ENCODE data around the gene FAM163A. TPM values are rescaled to one million over a fixed set of nuclear protein-coding genes. Genes with fewer than 3 reads are reported as not detected.

Gene FAM163A
- total RNA-seq, 1 experiment from 2014 or later = not detected

GRCh38 chr1:179860652-179861051 lies 117.6 kb downstream of the FAM163A start:
- in situ Hi-C loops (cut with HindIII; ENCODE audit: low pct_unique_long_range_greater_than_20kb, low sequenced_read_pairs) = no loop called here
- no peak for DNase-seq (ENCODE audit: low read depth, low spot score)

- in situ Hi-C loops (cut with HindIII; ENCODE audit: low pct_unique_long_range_greater_than_20kb, low sequenced_read_pairs) = no loop called here
- DNase-seq (ENCODE audit: low read depth, low spot score) = no peak
Measured at GRCh38 chr1:179865377-179865776, 122.3 kb downstream of the FAM163A start.

Other genes with a start within 250 kb of the FAM163A start
- gene NPHS2, start 167.3 kb upstream of the FAM163A start, total RNA-seq (2014; rRNA removed; shearing (Covaris generic)) = not detected in 2 replicates
- gene TDRD5, start 151.5 kb upstream of the FAM163A start, total RNA-seq (2014; rRNA removed; shearing (Covaris generic)) = 0.05 and 0.21 TPM in 2 replicates
- 80.5 and 81.4 TPM in 2 replicates for gene TOR1AIP2, start 134.5 kb downstream of the FAM163A start, total RNA-seq (2014; rRNA removed; shearing (Covaris generic))
- gene TOR1AIP1, start 139.0 kb downstream of the FAM163A start, total RNA-seq (2014; rRNA removed; shearing (Covaris generic)) = 63.1 and 69.7 TPM in 2 replicates
- gene CEP350, start 211.5 kb downstream of the FAM163A start, total RNA-seq (2014; rRNA removed; shearing (Covaris generic)) = 57.5 and 58.2 TPM in 2 replicates

Measured in SK-MEL-5 (cell line).